HEK293T (cell line): ENCODE results near the gene HOXA5.

Source experiments
- CTCF ChIA-PET: fragments of 350-600 bp; formaldehyde crosslinking; extraction: SDS; loops from one replicate; lab custom pipeline; 2021; ENCODE audit warnings: antibody characterized with exemption, inconsistent platforms; lab: Yijun Ruan, JAX
- POLR2A ChIA-PET: fragments of 350-600 bp; formaldehyde crosslinking; extraction: SDS; loops from one replicate; lab custom pipeline; 2020; ENCODE audit warnings: antibody characterized with exemption, inconsistent platforms; lab: Yijun Ruan, JAX
- DNase-seq: peaks from one replicate; pipeline ENCODE4 v3.0.0; 2012; ENCODE audit warnings: mixed read lengths; ENCODE audit errors: extremely low spot score
- ARNT ChIP-seq: fragments of 450-650 bp; IDR thresholded peaks from 2 replicates; pipeline ENCODE4 v1.6.1; 2017; ENCODE audit warnings: mild to moderate bottlenecking
- BHLHE40 ChIP-seq: fragments of 450-650 bp; IDR thresholded peaks from 2 replicates; pipeline ENCODE4 v1.6.1; 2016; ENCODE audit warnings: mild to moderate bottlenecking, moderate library complexity, borderline replicate concordance
- CTBP1 ChIP-seq: fragments of 450-650 bp; IDR thresholded peaks from 2 replicates; pipeline ENCODE4 v1.6.1; 2016; ENCODE audit warnings: borderline replicate concordance
- ELF4 ChIP-seq: fragments of 450-650 bp; IDR thresholded peaks from 2 replicates; pipeline ENCODE4 v1.6.1; 2017; ENCODE audit warnings: antibody characterized with exemption
- FOXA1 ChIP-seq: fragments of 450-650 bp; IDR thresholded peaks from 2 replicates; pipeline ENCODE4 v1.6.1; 2016; ENCODE audit warnings: mild to moderate bottlenecking
- FOXK2 ChIP-seq: fragments of 450-650 bp; IDR thresholded peaks from 2 replicates; pipeline ENCODE4 v1.6.1; 2016; ENCODE audit warnings: mild to moderate bottlenecking
- FOXM1 ChIP-seq: fragments of 450-650 bp; IDR thresholded peaks from 2 replicates; pipeline ENCODE4 v1.6.1; 2017; ENCODE audit warnings: mild to moderate bottlenecking, borderline replicate concordance
- HDGF ChIP-seq: fragments of 450-650 bp; IDR thresholded peaks from 2 replicates; pipeline ENCODE4 v1.6.1; 2017; ENCODE audit warnings: antibody characterized with exemption, borderline replicate concordance
- L3MBTL2 ChIP-seq: fragments of 450-650 bp; conservative IDR thresholded peaks from 2 replicates; pipeline ENCODE4 v1.6.1; 2016; ENCODE audit warnings: mild to moderate bottlenecking
- LEF1 ChIP-seq: fragments of 450-650 bp; IDR thresholded peaks from 2 replicates; pipeline ENCODE4 v1.6.1; 2017; ENCODE audit warnings: mild to moderate bottlenecking, borderline replicate concordance
- NFRKB ChIP-seq: fragments of 450-650 bp; IDR thresholded peaks from 2 replicates; pipeline ENCODE4 v1.6.1; 2016; ENCODE audit warnings: mild to moderate bottlenecking, moderate library complexity
- PKNOX1 ChIP-seq: fragments of 450-650 bp; IDR thresholded peaks from 2 replicates; pipeline ENCODE4 v1.6.1; 2016
- SP1 ChIP-seq: fragments of 450-650 bp; IDR thresholded peaks from 2 replicates; pipeline ENCODE4 v1.6.1; 2017
- SUZ12 ChIP-seq: fragments of 450-650 bp; IDR thresholded peaks from 2 replicates; pipeline ENCODE4 v1.6.1; 2016; ENCODE audit warnings: mild to moderate bottlenecking
- TARDBP ChIP-seq: fragments of 450-650 bp; IDR thresholded peaks from 2 replicates; pipeline ENCODE4 v1.6.1; 2016
- ZNF384 ChIP-seq: fragments of 450-650 bp; IDR thresholded peaks from 2 replicates; pipeline ENCODE4 v1.6.1; 2016

The HOXA5 gene

GRCh38 chr7:27141923-27142579 is 1.4 kb downstream of the HOXA5 start:
- TF ChIP-seq ARNT (no peak), ELF4 (no peak), FOXK2 (no peak), NFRKB (no peak), LEF1 (no peak), SP1 (no peak), TARDBP (no peak), BHLHE40 (no peak), CTBP1 (no peak), ZNF384 (no peak), SUZ12 (no peak)
- no peak for DNase-seq
- POLR2A ChIA-PET, result interaction anchor here (0.9 to 3.5 kb wide), 17 partner anchors 9 to 455 kb away, joined by 3 to 15 read pairs (median 5); partner anchors contain the start of genes HOXA1, HOXA4, HOXA7 and SKAP2
- CTCF ChIA-PET, result interaction anchor here (0.8 to 2.4 kb wide), 7 partner anchors 8 to 770 kb away, joined by 3 to 13 read pairs (median 4); no protein-coding TSS in a partner anchor

- POLR2A ChIA-PET, result interaction anchor here (0.9 to 3.5 kb wide), 16 partner anchors 7 to 454 kb away, joined by 3 to 15 read pairs (median 5); partner anchors contain the start of genes HOXA11, HOXA3, HOXA4 and HOXA7
- DNase-seq, result no peak
- CTCF ChIA-PET, result interaction anchor here (0.8 to 2.4 kb wide), 7 partner anchors 8 to 770 kb away, joined by 3 to 13 read pairs (median 4); no protein-coding TSS in a partner anchor
- TF ChIP-seq FOXK2, result no peak
- TF ChIP-seq NFRKB, result no peak
- no peak for TF ChIP-seq SP1
- TF ChIP-seq FOXA1, result no peak
- no peak for TF ChIP-seq ARNT
- TF ChIP-seq ELF4, result no peak
These were observed 2.2 kb downstream of the HOXA5 start for GRCh38 chr7:27141137-27141922.

GRCh38 chr7:27140126-27140857 is 3.2 kb downstream of the HOXA5 start:
- TF ChIP-seq PKNOX1, result peak; percentile 94
- TF ChIP-seq BHLHE40, result peak; percentile 48; the same call in 1 of the 2 replicates
- no peak for TF ChIP-seq FOXK2
- no peak for TF ChIP-seq HDGF
- TF ChIP-seq CTBP1, result peak; percentile 93
- peak; percentile 43 for TF ChIP-seq ELF4
- no peak for TF ChIP-seq TARDBP
- TF ChIP-seq ARNT, result peak; percentile 67; the same call in 1 of the 2 replicates
- TF ChIP-seq L3MBTL2, result peak; percentile 41
- peak; percentile 38; the same call in 1 of the 2 replicates for TF ChIP-seq FOXM1
- ChIA-PET POLR2A (interaction anchor here (0.7 to 3.5 kb wide), 17 partner anchors 8 to 283 kb away, joined by 3 to 15 read pairs (median 4); partner anchors contain the start of genes HOXA1, HOXA11, HOXA3 and HOXA4), CTCF (interaction anchor here (0.5 to 2.4 kb wide), 4 partner anchors 39 to 458 kb away, joined by 3 to 13 read pairs (median 4); no protein-coding TSS in a partner anchor)
- DNase-seq, result no peak

- ChIA-PET CTCF (interaction anchor here (0.5 to 2.4 kb wide), 4 partner anchors 40 to 457 kb away, joined by 3 to 13 read pairs (median 4); no protein-coding TSS in a partner anchor), POLR2A (interaction anchor here (0.8 to 3.5 kb wide), 11 partner anchors 9 to 280 kb away, joined by 3 to 15 read pairs (median 4); partner anchors contain the start of genes HOXA11, HOXA3 and HOXA7)
- TF ChIP-seq TARDBP (no peak), ARNT (no peak), BHLHE40 (no peak), FOXM1 (no peak), SUZ12 (no peak), NFRKB (no peak), LEF1 (no peak), ELF4 (no peak), CTBP1 (no peak), HDGF (no peak), FOXA1 (no peak), L3MBTL2 (no peak; the same call in 1 of the 2 replicates), SP1 (no peak), ZNF384 (no peak), FOXK2 (no peak), PKNOX1 (no peak)
- DNase-seq, result no peak
These were observed 4.0 kb downstream of the HOXA5 start for GRCh38 chr7:27139334-27140125.

- DNase-seq, result no peak
These were observed 4.5 kb downstream of the HOXA5 start for GRCh38 chr7:27138985-27139333.

More at GRCh38 chr7:27138985-27139333, 4.5 kb downstream of the HOXA5 start:
- TF ChIP-seq BHLHE40 (no peak), ELF4 (no peak), LEF1 (no peak), SUZ12 (no peak), FOXA1 (no peak), L3MBTL2 (0 out of 2 replicates have a peak, but pooled peaks have one; percentile 23), SP1 (no peak), TARDBP (no peak)
- ChIA-PET POLR2A (interaction anchor here (1.0 to 3.5 kb wide), 5 partner anchors 9 to 24 kb away, joined by 3 to 15 read pairs (median 12); partner anchors contain the start of gene HOXA3), CTCF (interaction anchor here (0.6 kb wide), 1 partner anchor 452 kb away, joined by 3 read pairs; no protein-coding TSS in a partner anchor)
